NK-92 (cell line): ENCODE data around the gene PILRA.
"Not testable (repeated sequence)": the region's sequence is repeated elsewhere in the genome, so short reads cannot be mapped to it uniquely, and the experiment has no call there.

Experiments
- DNase-seq: peaks from one replicate; lab custom pipeline; 2025; ENCODE audit not compliant: unreplicated experiment; lab: John Stamatoyannopoulos, UW

PILRA gene

GRCh38 chr7:100376066-100376465 lies 2.8 kb downstream of the PILRA start:
- no peak for DNase-seq

DNA sequence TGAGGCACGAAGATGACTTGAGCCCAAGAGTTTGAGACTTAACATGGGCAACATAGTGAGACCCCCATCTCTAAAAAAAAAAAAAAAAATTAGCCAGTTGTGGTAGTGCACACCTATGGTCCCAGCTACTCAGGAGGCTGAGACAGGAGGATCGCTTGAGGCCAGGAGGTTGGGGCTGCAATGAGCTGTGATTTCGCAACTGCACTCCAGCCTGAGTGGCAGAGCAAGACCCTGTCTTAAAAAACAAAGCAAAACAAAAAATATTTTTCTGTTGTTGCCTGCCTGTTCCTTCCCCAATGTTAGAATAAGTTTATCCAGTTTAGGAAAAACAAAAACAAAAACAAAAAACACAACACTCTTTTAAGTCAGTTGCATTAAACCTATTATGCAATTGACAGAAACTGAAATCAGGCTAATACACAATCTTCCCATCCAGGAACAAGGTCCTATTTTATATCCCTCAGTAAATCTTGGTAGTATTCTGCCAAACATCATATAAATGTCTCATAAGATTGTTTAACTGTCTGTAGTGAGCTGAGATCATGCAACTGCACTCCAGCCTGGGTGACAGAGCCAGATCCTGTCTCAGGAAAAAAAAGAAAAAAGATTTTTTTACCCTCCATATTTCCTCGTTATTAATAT lies 4.9 kb downstream of the PILRA start:
- DNase-seq = no peak

DNA sequence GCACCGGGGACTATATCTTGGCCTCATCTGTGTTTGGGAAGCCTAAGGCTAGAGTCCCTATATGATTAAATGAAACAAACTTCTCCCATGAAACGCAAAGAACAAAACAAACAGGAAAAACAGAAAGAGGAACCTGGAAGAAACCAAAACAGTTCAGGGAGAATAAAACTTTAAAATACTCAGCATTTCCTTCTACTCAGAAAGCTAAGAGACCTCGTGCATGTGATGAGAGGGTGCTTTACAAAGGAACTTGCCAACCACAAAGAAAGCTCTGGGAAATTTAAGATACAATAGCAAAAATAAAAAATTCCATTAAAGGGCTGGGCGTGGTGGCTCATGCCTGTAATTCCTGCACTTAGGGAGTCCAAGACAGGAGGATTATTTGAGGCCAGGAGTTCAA lies 6.9 kb downstream of the PILRA start:
- no peak for DNase-seq

DNA sequence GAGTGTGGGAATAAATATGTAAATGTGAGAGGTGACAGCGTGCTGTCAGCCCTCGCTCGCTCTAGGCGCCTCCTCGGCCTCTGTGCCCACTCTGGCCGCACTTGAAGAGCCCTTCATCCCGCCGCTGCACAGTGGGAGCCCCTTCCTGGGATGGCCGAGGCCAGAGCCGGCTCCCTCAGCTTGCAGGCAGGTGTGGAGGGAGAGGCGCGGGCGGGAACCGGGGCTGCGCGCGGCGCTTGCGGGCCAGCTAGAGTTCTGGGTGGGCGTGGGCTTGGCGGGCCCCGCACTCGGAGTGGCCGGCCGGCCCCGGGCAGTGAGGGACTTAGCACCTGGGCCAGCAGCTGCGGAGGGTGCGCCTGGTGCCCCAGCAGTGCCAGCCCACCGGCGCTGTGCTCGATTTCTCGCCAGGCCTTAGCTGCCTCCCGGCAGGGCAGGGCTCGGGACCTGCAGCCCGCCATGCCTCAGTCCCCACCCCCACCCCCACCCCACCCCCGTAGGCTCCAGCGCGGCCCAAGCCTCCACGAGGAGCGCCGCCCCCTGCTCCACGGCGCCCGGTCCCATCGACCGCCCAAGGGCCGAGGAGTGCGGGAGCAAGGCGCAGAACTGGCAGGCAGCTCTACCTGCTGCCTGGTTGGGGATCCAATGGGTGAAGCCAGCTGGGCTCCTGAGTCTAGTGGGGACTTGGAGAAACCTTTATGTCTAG lies 8.4 kb downstream of the PILRA start:
- not testable (repeated sequence) for DNase-seq

- DNase-seq = not testable (repeated sequence)
Measured at GRCh38 chr7:100382234-100382853, 9.1 kb downstream of the PILRA start.

DNA sequence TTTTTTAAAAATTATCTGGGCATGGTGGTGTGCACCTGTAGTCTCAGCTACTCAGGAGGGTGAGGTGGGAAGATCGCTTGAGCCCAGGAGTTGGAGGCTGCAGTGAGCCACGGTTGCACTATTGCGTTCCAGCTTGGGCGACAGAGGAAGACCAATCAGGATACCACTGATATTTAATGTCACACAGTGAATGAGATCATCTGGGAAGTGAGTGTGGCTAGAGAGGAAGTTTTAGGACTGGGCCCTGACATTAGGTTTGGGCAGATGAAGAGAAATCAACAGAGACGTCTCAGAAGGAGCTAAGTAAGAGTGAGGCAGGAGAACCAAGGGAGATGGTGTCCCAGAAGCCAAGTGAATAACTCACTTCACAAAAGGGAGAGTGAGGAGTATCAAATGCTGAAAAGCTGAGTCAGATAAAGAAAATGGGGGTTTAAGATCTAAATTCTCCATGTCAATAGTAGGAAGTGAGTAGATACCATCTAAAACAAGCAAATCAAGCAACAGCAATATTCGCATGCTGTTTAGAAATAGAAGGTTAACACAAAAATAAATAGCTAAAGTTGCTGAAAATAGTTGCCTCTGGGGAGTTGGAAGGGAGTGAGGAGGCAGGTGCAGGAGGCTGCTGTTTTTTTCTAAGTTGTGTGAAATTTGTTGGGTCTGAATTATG lies 11.5 kb downstream of the PILRA start:
- no peak for DNase-seq

DNA sequence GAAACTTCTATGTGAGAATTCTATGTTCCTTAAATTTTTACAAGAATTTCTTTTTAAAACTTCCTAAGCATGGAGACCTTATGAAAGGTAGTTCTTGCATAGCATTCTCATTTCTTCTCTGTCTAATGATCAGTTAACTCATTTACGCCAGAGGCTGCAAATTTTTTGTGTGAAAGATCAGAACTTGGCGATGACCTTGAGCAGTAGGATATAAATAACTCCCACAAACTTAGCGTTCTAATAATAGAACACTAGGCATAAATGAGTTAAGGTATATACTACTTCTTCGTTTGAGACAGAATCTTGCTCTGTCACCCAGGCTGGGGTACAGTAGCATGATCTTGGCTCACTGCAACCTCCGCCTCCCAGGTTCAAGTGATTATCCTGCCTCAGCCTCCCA lies 13.7 kb downstream of the PILRA start:
- no peak for DNase-seq

DNA sequence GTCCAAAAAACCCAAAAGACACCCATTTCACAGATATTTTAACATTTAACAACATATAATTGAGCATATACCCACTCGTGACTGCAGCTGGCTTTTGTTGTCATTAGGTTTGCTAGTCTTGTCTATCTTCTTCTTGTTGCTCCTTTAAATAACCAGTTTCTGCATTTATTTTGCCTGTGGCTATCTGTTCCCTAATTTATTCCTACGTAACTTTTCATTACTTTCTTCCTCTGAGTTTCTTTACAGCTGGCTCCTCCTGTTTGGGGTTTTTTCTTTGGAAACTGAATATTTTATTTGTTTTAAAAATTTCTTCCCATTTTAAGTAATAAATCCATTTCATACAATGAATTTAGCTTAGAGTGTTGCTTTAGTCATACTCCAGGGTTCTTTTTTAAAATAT lies 14.4 kb downstream of the PILRA start:
- DNase-seq = no peak

DNA sequence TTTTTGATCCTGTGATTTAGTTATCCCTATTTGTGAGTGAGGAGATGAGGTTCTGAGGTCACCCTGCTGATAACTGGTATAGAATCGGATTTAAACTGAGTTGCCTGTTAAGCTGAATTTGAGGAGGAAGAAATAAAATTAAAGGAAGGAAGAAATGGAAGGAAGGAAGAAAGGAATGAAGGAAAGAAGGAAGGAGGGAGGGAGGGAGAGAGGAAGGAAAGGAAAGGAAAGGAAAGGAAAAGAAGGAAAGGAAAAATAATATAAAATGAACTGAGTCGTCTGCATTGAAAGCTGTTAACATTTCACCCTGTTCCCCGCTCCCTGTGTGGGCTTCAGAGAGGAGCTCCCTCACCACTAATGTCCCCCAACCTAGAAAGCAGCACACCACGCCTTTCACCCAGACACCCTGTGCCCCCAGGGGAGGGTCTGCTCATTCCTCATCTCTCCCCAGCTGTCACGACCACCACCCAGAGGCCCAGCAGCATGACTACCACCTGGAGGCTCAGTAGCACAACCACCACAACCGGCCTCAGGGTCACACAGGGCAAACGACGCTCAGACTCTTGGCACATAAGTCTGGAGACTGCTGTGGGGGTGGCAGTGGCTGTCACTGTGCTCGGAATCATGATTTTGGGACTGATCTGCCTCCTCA lies 16.3 kb downstream of the PILRA start:
- DNase-seq = no peak

DNA sequence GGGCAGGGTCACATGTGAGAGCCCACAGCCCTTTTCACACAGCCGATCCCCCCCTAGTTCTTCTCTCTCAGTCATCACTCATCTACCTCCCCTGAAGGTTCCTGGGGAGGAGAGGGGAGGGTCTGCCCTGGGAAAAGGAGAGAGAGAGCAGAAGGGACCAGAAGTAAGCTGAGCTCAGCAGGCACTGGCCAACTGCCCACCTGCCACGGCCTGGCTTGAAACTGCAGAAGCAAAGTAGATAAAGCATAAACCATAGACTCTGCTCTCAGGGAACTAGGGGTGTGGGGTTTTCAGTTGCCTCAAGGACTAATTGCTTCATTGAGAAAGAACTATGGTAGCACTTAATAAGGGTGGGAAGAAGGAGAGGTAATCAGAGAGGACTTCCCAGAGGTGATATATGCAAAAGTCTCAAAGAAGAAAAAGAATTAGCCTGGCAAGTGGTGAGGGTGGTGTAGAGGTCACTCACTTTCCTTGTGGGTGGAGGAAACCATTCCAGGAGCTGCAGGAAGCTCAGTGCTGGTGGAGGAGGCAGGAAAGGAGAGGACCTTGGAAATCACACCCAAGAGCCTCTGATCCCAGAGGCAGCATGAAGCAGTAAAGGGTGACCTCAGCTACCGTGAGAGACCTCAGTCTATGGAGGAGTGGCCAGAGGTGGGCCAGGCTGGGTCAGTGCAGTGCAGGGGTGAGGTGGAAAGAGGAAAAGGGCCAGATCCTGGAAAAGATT lies 17.2 kb downstream of the PILRA start:
- DNase-seq = no peak

DNA sequence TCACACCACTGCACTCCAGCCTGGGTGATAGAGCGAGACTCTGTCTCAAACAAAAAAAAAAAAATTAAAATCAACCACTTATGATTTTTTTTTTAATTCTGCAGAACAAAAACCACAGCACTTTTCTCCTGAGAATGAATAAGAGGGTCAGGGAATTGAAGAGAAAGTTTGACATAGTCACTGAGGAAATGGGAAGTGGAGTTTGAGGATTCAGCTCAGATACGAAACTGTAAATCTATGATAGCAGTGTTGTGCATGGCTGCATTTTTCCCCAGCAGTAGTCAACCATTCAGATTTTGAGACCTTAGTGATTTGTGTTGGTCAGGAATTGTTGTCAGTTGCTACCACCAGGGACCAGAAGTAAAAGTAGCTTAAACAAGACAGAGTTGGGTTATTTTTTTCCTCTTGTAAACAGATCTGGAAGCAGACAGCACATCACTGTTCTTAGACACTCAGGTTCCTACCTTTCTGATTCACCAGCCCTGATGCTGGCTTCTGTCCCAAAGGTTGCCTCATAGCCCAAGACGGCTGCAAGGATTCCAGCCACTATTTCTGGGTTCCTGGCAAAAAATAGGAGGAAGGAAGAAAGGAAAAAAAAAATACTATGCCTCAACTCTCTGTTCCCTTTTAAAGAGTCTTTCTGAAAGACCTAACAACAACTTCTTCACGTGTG lies 20.1 kb downstream of the PILRA start:
- no peak for DNase-seq

DNA sequence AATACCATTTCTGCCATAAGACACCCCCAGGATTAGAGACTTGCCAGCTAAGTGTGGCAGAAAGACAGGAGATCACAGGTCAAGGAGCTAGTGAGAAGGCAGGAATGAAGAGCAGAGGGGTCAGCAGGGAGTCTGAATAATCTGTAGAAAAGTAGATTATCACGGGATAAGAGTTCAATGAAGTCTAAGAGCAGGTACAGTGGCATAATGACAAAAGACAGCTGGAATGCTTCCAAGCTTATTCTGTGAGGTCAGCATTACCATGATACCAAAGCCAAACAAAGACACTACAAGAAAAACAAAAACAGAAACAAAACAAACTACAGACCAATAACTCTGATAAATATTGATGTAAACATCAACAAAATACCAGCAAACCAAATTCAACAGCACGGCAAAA lies 20.8 kb downstream of the PILRA start:
- no peak for DNase-seq

DNA sequence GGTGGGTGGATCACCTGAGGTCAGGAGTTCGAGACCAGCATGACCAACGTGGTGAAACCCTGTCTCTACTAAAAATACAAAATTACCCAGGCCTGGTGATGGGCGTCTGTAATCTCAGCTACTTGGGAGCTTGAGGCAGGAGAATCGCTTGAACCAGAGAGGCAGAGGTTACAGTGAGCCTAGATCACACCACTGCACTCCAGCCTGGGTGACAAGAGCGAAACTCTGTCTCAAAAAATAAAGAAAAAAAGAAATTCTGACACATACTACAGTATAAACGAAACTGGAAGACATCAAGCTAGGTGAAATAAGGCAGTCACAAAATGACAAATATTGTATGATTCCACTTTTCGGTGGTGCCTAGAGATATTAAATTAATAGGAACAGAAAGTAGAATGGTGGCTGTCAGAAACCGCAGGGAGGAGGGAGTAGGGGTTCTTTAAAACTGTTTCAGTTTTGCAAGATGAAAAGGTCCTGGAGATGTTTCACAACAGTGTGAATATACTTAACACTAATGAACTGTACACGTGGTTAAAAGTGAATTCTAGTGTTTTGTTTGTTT lies 23.2 kb downstream of the PILRA start:
- DNase-seq = no peak

GRCh38 chr7:100397315-100398081 lies 24.2 kb downstream of the PILRA start:
- no peak for DNase-seq

- DNase-seq = no peak
Measured at GRCh38 chr7:100398239-100398638, 25.0 kb downstream of the PILRA start.

GRCh38 chr7:100400041-100400440 lies 26.8 kb downstream of the PILRA start:
- DNase-seq = no peak

DNA sequence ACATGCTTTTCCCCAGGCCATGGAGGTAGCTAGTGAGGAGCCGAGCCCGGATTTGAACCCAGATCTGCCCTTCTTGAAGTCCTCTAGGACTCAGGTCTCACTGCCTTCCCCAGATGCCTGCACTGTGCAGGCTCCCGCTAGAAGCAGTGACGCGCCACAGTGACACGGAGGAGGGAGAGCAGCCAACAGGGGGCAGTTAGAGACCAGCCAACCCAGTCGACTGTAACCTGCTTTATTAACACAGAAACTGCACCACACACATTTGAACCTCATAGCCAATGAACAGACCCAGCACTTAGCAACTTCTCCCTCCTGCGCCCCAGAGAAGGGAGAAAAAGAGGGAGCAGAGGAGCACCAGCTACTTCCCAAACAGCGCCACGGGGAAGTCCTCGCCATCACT lies 27.4 kb downstream of the PILRA start:
- DNase-seq = no peak

DNA sequence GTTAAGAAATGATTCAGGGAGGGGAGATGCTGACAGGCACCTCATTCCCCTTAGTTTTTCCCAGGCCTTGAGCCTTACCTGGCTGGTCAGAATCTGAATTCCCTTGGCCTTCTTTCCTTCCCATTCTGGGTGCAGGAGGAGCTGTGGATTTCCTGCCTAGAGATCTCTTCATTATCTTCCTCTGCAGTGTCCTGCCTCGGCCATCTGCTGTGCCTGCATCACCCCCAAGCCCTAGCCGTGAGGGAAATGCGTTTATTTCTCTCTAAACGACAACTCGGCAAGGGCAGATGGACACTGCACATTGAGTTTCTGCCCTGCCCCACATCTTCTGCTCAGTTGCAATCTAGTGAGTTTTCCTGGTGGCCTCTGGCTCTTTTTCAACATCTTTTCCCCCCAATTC lies 28.5 kb downstream of the PILRA start:
- DNase-seq = no peak

DNA sequence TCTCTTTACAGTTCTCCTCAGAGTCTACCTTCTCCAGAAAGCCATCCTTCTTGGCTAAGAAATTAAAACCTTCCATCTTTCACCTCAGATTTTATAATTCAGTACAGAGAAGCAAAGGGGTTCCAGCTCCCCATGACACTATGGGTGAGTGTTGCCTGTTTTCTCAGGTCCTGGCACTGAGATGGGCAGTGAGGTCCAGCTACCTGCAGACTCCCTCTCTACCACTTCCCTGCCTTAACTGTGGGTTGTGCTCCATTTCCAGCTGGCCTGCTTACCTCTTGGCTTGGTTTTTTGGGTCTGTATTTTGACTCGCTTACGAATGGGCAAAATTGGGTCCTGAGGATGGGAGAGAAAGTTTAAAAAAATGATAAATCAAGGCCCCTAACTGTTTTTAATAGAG lies 29.0 kb downstream of the PILRA start:
- DNase-seq = no peak
